GM19467 (cell line): ENCODE results near the gene PRELP.
"Not testable (repeated sequence)": the region's sequence is repeated elsewhere in the genome, so short reads cannot be mapped to it uniquely, and the experiment has no call there.

Experiments used
- ATAC-seq: cut with Tn5 transposase; IDR thresholded peaks from one replicate; pipeline ENCODE4 v1.9.1; 2021; ENCODE audit warnings: mild to moderate bottlenecking, moderate library complexity; ENCODE audit not compliant: unreplicated experiment

The PRELP gene

DNA sequence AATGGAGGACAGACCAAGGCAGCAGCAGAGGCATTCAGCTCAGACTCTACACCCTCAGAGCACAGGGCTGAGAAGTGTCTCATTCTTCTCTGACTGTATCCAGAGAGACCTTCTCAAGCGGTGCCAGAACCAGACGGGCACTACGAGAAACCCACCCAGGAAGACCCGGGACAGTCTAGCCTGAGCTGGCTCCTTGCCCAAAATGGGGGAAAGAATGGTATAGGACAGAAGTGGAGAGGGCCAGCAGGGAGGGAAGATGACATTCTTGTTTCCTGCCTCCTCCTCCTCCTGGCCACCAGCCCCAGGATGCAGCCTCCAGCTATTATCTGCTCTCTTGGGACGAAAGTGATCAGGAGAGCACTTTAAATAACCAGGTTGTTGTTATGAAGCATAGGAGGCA is 22.6 kb upstream of the PRELP start:
- ATAC-seq = no peak

DNA sequence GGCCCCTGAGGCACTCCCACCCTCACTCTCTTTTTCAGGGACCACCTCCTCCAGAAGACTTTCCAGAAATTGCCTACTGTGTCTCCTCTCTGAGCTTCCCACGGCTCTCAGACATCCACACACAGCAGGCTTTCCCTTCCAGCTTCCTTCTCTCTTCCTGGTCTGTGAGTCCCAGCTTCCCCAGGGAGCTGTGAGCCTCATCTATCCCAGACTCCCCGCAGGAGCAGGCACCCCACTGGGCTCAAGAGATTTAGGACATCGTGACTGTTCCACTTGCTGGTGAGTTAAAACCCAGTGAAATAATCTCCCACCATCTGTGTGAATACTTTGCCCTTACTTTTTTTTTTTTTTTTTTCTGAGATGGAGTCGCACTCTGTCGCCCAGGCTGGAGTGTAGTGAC is 22.0 kb upstream of the PRELP start:
- ATAC-seq = no peak

- no peak for ATAC-seq
Measured at GRCh38 chr1:203454986-203455471, 20.6 kb upstream of the PRELP start.

GRCh38 chr1:203455706-203456105 is 19.9 kb upstream of the PRELP start:
- ATAC-seq = no peak

DNA sequence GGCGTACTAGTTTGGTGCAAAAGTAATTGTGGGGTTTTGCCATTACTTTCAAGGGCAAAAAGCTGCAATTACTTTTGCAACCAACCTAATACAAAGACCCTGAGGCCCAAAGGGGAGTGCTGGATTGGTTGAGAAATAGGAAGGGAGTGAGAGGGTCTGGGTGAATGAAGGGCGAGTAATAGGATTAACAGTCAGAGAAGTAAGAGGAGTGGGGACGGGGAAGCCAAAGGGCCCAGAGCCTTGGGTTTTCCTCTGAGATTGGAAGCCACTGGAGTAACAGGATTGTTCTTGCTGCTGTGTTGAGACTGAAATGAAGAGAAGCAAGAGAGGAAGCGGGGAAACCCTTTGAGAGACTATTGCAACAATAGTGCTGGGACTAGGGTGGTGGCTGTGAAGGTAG is 19.0 kb upstream of the PRELP start:
- ATAC-seq = no peak

GRCh38 chr1:203458078-203458477 is 17.5 kb upstream of the PRELP start:
- ATAC-seq = no peak

DNA sequence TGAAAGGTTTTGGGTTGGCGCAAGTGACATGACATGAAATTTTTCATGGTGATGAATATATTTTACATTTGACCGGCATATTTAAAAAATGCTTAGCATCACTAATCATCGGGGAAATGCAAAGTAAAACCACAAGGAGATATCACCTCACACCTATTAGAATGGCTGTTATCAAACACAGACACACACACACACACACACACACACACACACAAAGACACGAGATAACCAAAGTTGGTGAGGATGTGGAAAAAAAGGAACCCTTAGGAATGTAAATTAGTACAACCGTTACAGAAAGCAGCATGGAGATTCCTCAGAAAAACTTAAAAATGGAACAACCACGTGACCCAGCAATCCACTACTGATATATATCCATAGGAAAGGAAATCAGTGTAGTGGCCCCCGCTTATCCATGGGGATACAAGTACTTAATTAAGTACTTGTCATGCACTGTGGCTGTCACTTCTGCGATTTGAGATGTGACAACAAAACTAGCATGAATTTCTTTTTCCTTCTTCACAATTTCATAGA is 15.9 kb upstream of the PRELP start:
- ATAC-seq = no peak

GRCh38 chr1:203461717-203462116 is 13.9 kb upstream of the PRELP start:
- no peak for ATAC-seq

DNA sequence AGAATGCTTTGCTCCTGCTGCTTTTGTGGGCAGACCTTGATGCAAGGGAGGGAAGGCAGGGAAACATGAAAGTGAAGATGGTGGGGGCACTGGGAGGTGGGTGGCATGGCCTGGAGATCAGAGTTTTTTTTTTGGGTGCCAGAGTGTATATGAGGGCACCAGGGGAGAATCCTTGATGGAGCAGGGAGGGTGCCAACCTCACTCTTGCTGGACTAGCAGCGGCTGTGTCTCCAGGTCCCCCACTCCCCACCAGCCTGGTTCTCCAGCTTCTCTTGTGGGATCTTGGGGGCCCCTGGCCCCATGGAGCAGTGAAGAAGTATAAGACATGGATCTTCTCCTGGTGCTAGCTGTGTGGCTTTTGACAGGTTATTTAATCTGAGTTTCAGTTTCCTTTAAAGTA is 13.5 kb upstream of the PRELP start:
- ATAC-seq = no peak

- no peak for ATAC-seq
Measured at GRCh38 chr1:203462878-203463277, 12.7 kb upstream of the PRELP start.

GRCh38 chr1:203463469-203464062 is 12.0 kb upstream of the PRELP start:
- ATAC-seq = no peak

- ATAC-seq = no peak
Measured at GRCh38 chr1:203464226-203464625, 11.4 kb upstream of the PRELP start.

- no peak for ATAC-seq
Measured at GRCh38 chr1:203464743-203465142, 10.9 kb upstream of the PRELP start.

DNA sequence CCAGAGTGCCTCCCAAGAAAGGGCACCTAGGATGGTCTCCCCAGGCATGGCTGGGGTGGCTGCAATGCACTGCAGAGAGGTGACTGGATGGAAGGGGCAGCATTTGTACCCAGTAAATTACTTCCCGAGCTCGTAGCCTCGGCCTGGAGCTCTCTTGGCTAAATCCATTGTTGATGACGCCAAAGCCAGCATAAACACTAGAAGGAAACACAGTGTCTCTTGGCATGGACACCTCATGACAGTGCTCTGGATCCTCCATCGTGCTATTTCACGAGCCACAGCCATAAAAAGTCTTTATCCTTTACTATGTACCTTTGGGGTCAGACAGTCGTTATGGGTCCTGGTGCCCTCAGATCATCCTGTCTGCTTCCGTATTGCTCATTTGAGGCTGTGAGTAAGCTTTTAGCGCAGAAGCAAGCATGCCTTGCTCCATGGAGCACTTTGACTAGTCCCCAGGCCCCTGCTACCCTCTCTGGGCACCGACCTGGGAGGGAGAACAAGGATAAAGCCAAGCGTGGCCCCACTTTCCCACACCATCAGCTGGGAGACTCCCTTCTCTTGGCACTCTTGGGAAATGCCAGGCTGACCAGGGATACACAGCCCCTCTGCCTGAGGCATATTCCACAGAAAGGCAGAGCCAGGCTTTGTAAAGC is 10.3 kb upstream of the PRELP start:
- ATAC-seq = no peak

DNA sequence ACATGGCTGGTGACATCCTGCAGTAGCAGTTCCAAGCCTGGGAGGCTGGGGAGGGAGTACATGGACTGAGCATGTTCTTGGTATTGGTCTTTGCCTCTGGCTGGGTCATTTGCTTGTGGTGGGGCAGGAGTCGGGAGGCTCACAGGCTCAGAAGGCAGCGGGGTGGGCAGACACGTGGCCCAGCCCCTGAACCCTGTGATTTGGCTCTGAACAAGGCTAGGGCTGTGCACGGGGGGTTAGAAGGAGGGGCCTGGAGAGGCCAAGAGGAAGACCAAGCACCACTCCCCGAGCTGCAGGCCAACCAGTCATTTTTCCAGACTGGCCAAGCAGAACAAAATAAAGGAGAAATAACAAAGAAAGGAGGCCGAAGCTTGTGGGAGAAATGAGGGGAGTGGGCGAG is 9.7 kb upstream of the PRELP start:
- ATAC-seq = no peak

GRCh38 chr1:203466906-203467549 is 8.6 kb upstream of the PRELP start:
- ATAC-seq = not testable (repeated sequence)

DNA sequence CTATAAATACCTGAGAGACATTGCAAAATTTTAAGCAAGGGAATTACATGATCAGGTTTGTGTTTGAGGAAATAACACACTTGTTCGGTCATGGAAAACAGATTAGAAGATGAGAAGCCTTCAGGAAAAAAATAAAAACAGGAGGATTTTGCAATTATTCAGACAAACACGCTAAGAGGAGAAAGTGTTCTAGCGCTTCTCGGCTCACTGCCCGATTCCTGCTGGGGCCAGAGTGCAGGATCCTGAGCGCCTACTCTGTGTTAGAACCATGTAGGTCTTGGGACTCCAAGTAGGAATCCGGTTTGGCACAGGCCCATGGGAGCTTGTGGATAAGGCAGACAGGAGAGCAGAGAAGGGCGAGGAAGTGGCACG is 8.1 kb upstream of the PRELP start:
- no peak for ATAC-seq

DNA sequence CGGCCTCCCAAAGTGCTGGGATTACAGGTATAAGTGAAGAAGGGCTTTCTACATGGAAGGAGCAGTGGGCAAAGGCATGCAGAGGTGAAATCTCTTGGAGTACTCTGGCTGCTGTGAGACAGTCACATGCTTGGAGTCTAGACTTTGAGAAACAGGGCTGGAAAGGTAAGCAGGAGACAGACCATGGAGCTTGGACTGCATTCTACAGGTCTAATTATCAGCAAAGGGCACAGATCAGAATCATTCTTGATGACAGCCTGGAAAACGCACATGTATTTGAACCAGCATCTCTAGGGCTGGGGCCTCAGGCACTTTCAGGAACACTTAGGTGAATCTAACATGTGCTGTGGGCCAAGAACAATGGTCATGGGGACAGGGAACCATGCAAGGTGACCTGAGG is 7.3 kb upstream of the PRELP start:
- no peak for ATAC-seq

DNA sequence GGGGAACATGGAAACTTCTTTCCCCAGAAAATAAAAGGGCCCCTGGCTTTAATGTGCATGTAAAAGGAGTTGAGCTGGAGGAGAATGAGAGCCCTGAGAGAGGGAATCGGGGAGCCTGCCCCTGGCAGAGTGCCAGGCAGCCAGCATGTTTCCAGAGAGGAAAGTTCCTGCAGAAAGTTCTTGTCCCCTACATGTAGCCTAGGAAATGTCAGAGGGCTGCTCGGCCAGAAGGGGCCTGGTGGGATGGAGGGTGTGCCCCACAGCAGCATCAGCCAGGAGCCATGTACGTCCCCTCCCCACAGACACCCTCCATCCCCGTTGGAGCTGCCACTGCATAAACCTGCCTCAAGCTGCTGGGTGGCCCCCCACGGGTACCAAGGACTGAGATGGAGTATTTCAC is 5.4 kb upstream of the PRELP start:
- no peak for ATAC-seq

GRCh38 chr1:203471841-203472240 is 3.8 kb upstream of the PRELP start:
- ATAC-seq = no peak

DNA sequence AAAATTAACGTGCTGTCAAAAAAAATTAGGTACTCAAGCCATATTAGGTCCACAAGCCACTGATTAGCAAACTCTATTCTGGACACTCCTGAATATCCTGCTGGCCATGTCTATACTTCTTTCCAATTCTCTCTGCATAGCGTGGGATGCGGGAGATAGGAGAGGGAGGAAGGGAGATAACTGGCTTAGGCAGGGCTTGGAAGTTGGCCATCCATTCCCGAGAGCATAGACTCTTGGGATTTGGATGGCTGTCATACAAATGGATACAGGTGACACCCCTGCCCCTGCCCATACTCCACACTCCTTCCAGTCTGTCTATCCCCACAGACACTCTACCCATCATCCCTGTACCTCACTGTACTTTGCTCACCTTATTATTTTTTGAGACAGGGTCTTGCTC is 2.3 kb upstream of the PRELP start:
- ATAC-seq = no peak

DNA sequence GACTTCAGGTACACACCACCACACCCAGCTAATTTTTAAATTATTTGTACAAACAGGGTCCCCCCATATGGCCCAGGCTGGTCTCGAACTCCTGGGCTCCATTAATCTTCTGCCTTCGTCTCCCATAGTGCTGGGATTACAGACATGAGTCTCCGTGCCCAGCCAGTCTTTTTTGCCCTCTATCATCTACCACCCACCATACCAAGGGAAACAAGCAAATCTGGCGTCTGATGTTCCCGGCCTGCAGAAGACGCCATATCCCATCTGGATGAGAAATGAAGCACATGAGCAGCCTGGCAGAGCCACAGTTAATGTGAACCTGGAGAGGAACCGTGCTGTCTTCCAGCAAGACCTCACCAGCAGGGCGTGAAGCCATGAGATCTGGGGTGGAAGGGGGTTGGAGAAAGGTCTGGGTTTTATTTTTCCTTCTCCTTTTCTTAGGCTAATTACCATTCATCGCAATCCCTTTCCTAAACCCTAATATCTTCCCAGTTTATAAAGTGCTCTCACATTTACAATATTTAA is 1.8 kb upstream of the PRELP start:
- no peak for ATAC-seq
